ENCODE measurements around the gene CHD9. TPM values are rescaled to one million over a fixed set of nuclear protein-coding genes. Genes with fewer than 3 reads are reported as not detected.

Gene CHD9
- total RNA-seq, 1 experiment from 2014 or later, result 25.4 TPM

- ChIA-PET CTCF (no interaction called here), POLR2A (no interaction called here)
- DNase-seq (ENCODE audit: low read depth, low spot score) (no peak), ATAC-seq (no peak)
- Histone ChIP-seq H3K4me3 (ENCODE audit: low read depth in 2 of 2, low read length in 2 of 2) (no peak overlapping the region), H3K4me1 (ENCODE audit: control insufficient read depth, insufficient read depth, low read length) (no peaks in the 10 kb centered on the region), H3K9me3 (ENCODE audit: control insufficient read depth, insufficient read depth, low read depth, low read length) (no peaks in the 10 kb centered on the region), H3K27ac (ENCODE audit: low read length) (no peak overlapping the region), H3K27me3 (ENCODE audit: control insufficient read depth, insufficient read depth, low read length) (no peaks in the 10 kb centered on the region), H3K36me3 (ENCODE audit: control insufficient read depth, insufficient read depth, low read length) (peaks cover 20% of the 10 kb centered on the region; the same call in 1 of the 2 replicates)
- no peak for TF ChIP-seq CTCF (IDR thresholded peaks at IDR 0.05)
- no peak for TF ChIP-seq POLR2AphosphoS5 (IDR thresholded peaks at IDR 0.05; ENCODE audit: low read depth, low read length)
- no peak for TF ChIP-seq TCF7L2 (IDR thresholded peaks at IDR 0.05; ENCODE audit: low read depth, low read length)
- TF ChIP-seq REST (IDR thresholded peaks at IDR 0.05; ENCODE audit: insufficient read depth in 1 of 2, low read depth in 2 of 2, low read length in 1 of 2), result no peak
- no peak for TF ChIP-seq SIN3A (IDR thresholded peaks at IDR 0.05; ENCODE audit: borderline replicate concordance, insufficient read depth, low read depth, low read length)
- intact Hi-C loops (cut with micrococcal nuclease; ENCODE audit: unreplicated experiment), result no loop called here
- in situ Hi-C loops (cut with HindIII; ENCODE audit: low pct_unique_long_range_greater_than_20kb, low sequenced_read_pairs), result no loop called here
- no TSS peak for BruUV-seq (replicated peaks)
These were observed 180.0 kb downstream of the CHD9 start for GRCh38 chr16:53234836-53235235.

GRCh38 chr16:53235851-53236250 lies 181.1 kb downstream of the CHD9 start:
- POLR2A ChIA-PET, result no interaction called here
- Histone ChIP-seq H3K4me3 (ENCODE audit: low read depth in 2 of 2, low read length in 2 of 2) (no peak overlapping the region), H3K27ac (ENCODE audit: low read length) (no peak overlapping the region), H3K4me1 (ENCODE audit: control insufficient read depth, insufficient read depth, low read length) (no peaks in the 10 kb centered on the region), H3K36me3 (ENCODE audit: control insufficient read depth, insufficient read depth, low read length) (peaks cover 18% of the 10 kb centered on the region; the same call in 1 of the 2 replicates), H3K9me3 (ENCODE audit: control insufficient read depth, insufficient read depth, low read depth, low read length) (no peaks in the 10 kb centered on the region), H3K27me3 (ENCODE audit: control insufficient read depth, insufficient read depth, low read length) (no peaks in the 10 kb centered on the region)
- ATAC-seq (no peak), DNase-seq (ENCODE audit: low read depth, low spot score) (no peak)
- BruUV-seq (replicated peaks), result no TSS peak
- in situ Hi-C loops (cut with HindIII; ENCODE audit: low pct_unique_long_range_greater_than_20kb, low sequenced_read_pairs) (no loop called here), intact Hi-C loops (cut with micrococcal nuclease; ENCODE audit: unreplicated experiment) (no loop called here)
- CTCF ChIA-PET, result no interaction called here
- TF ChIP-seq SIN3A (IDR thresholded peaks at IDR 0.05; ENCODE audit: borderline replicate concordance, insufficient read depth, low read depth, low read length), result no peak
- no peak for TF ChIP-seq REST (IDR thresholded peaks at IDR 0.05; ENCODE audit: insufficient read depth in 1 of 2, low read depth in 2 of 2, low read length in 1 of 2)
- no peak for TF ChIP-seq TCF7L2 (IDR thresholded peaks at IDR 0.05; ENCODE audit: low read depth, low read length)
- TF ChIP-seq POLR2AphosphoS5 (IDR thresholded peaks at IDR 0.05; ENCODE audit: low read depth, low read length), result no peak
- TF ChIP-seq CTCF (IDR thresholded peaks at IDR 0.05), result no peak
